Endometrium (tissue), 2 donors: ENCODE measurements around the gene KRTAP12-3.
"Not testable (repeated sequence)": the region's sequence is repeated elsewhere in the genome, so short reads cannot be mapped to it uniquely, and the experiment has no call there.

Experiments used
- FAIRE-seq: peaks from 2 replicates; lab custom pipeline; 2012; peaks lifted over from hg19 to GRCh38; lab: Jason Lieb, UNC
- donor health status: control.
- donor health status: control.

Gene KRTAP12-3

DNA sequence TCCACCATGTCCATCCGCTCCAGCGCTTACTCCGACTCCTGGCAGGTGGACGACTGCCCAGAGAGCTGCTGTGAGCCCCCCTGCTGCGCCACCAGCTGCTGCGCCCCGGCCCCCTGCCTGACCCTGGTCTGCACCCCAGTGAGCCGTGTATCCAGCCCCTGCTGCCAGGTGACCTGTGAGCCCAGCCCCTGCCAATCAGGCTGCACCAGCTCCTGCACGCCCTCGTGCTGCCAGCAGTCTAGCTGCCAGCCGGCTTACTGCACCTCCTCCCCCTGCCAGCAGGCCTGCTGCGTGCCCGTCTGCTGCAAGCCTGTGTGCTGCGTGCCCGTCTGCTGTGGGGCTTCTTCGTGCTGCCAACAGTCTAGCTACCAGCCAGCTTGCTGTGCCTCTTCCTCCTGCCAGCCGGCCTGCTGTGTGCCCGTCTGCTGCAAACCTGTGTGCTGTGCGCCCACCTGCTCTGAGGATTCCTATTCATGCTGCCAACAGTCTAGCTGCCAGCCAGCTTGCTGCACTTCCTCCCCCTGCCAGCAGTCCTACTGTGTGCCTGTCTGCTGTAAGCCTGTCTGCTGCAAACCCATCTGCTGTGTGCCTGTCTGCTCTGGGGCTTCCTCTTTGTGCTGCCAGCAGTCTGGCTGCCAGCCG lies 30.4 kb upstream of the KRTAP12-3 start:
- FAIRE-seq, result not testable (repeated sequence)

GRCh38 chr21:44627831-44628233 lies 29.9 kb upstream of the KRTAP12-3 start:
- FAIRE-seq, result not testable (repeated sequence)

GRCh38 chr21:44628707-44629391 lies 28.9 kb upstream of the KRTAP12-3 start:
- no peak for FAIRE-seq

GRCh38 chr21:44630440-44630839 lies 27.3 kb upstream of the KRTAP12-3 start:
- FAIRE-seq, result no peak

DNA sequence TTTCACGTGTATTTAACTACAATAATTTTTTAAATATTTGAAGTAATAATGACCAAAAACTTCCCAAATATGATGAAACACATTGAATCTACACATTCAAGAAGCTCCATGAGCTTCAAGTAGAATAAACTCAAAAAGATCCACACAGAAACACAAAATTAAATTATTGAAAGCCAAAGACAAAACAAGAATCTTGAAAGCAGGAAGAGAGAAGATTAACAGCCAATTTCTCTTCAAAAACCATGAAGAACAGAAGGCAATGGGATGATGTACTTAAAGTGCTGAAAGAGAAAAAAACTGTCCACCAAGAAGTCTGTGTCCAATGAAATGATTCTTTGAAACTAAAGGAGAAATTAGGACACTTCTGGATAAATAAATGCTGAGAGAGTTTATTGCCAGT lies 25.7 kb upstream of the KRTAP12-3 start:
- FAIRE-seq, result no peak

GRCh38 chr21:44636209-44637017 lies 21.3 kb upstream of the KRTAP12-3 start:
- FAIRE-seq, result no peak

- no peak for FAIRE-seq
Observed at GRCh38 chr21:44637018-44637850, 20.5 kb upstream of the KRTAP12-3 start, which contains the start of gene KRTAP10-10. Gene KRTAP10-10, plus strand, starts transcription at chr21:44637356. Its CDS starts 62 bp downstream, at chr21:44637418.

GRCh38 chr21:44637851-44638348 lies 19.8 kb upstream of the KRTAP12-3 start:
- not testable (repeated sequence) for FAIRE-seq

GRCh38 chr21:44638506-44639330 lies 19.0 kb upstream of the KRTAP12-3 start:
- FAIRE-seq, result not testable (repeated sequence)

DNA sequence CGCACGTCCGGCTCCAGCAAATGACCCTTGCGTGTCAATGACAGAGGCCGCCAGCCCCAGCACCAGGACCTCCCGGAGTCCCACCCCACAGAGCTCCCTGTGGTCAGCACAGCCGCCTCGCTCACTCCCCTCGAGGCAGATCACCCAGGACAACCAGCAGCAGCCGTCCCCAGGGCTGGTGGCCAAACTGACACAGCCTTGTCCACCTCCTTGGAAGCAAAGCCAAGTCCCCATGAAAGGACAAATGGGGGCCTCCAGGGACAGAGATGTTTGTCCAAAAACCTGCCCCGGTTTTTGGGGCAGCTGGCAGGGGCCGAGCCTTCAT lies 18.4 kb upstream of the KRTAP12-3 start:
- FAIRE-seq, result no peak

GRCh38 chr21:44640761-44641160 lies 17.0 kb upstream of the KRTAP12-3 start:
- FAIRE-seq, result no peak

DNA sequence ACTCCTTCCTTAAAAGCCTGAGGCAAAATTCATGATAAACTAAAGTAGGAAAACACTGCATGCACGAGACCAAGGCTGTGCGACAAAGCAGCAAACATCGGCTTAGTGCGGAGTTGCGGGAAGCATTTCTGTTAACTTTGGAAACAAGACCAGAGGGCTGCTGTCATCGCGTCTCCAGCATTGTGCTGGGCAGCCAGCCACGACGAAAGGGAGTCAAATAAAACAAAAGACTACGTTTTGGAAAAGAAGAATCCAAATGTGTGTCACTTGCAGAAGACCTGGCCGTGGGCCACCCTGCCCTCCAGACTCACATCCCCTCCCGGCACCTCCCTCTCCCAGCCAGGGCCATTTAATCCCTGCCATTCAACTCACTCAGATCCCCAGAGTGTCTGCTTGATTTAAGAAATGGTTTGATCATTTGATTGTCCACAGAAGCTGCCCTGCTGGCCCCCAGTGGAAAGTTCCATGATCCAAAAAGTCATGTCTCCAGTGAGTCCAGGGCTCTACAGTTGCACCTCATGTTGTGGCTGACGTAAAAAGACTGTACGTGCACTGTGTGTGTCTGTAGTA lies 13.9 kb upstream of the KRTAP12-3 start:
- FAIRE-seq, result no peak

- no peak for FAIRE-seq
Observed at GRCh38 chr21:44644878-44645277, 12.9 kb upstream of the KRTAP12-3 start.

GRCh38 chr21:44646366-44647221 lies 11.1 kb upstream of the KRTAP12-3 start, which contains the start of gene KRTAP10-11:
Gene KRTAP10-11, plus strand, starts transcription at chr21:44646414. Its CDS starts 45 bp downstream, at chr21:44646459.
- not testable (repeated sequence) for FAIRE-seq

- FAIRE-seq, result no peak
Observed at GRCh38 chr21:44647222-44647552, 10.5 kb upstream of the KRTAP12-3 start.

- no peak for FAIRE-seq
Observed at GRCh38 chr21:44648557-44649311, 9.0 kb upstream of the KRTAP12-3 start.

DNA sequence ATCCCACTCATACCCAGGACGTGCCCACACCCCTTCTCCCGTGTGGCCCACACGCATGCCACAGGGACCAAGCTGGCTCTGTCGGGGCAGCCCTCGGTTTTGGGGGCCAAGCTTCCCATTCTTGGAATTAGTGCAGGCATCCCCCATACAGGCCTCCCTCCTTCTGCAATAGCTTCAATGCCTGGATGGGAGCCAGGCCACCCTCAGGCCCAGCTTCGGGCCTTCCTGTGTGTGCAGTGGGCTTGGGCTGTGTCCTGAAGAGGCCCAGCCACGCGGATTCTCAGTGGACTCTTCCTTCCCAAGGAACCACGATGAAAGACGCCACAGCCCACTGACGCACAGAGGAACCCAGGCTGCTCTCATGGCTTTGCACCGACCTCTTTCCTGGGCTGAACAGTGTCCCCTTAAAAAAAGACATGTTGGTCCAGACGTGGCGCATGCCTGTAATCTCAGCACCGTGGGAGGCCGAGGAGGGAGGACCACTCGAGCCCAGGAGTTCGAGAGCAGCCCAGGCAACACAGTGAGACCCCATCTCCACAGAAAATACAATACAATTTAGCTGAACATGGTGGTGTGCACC lies 8.1 kb upstream of the KRTAP12-3 start:
- no peak for FAIRE-seq

DNA sequence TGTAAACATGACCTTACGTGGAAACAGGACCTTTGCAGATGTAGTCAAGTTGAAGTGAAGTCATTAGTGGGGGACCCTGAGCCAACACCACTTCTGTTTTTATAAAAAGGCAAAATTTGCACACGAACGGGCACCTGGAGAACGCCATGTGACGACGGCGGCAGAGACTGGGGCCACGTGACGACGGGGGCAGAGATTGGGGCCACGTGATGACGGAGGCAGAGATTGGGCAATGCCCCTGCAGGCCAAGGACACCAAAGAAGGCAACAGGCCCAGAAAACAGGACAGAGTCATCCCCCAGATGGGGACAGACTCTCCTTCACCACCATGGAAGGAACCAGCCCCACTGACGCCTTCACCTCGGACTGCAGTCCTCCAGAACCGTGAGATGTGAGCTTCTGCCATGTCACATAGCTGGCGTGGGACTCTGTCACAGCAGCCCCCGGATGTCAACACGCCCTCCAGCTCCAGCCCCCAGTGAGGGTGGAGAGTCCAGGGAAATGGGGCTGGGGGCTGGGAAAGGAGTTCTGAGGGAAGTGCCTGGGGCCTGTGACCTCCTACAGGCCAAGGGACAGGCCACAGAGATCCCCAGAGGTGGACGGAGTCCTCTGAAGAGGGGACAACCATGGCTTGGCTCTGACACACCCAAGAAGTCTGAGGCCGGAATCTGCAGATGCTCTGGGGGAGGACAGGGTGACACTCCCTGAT lies 7.3 kb upstream of the KRTAP12-3 start:
- FAIRE-seq, result no peak
